22Rv1 (cell line): Measurements from ENCODE around the gene CLSTN2.

Experiments used
- CTCF ChIP-seq: fragments of 450-650 bp; IDR thresholded peaks from 2 replicates; pipeline ENCODE4 v1.5.1; 2017; ENCODE audit warnings: mild to moderate bottlenecking
- ZFX ChIP-seq: fragments of 450-650 bp; IDR thresholded peaks from 2 replicates; pipeline ENCODE4 v1.6.1; 2017; ENCODE audit warnings: antibody characterized with exemption, borderline replicate concordance

GRCh38 chr3:140089403-140090072, 154.6 kb downstream of the CLSTN2 start:
- no peak for TF ChIP-seq CTCF
- TF ChIP-seq ZFX = no peak
